Measurements from ENCODE around the gene XBP1. TPM values are rescaled to one million over a fixed set of nuclear protein-coding genes. Genes with fewer than 3 reads are reported as not detected.

The XBP1 gene
- total and polyA plus RNA-seq, 2 of the 13 experiments (the other 11 are each of a cell fraction or from before 2014, with no cell fraction given), result 416 to 427 TPM

DNA sequence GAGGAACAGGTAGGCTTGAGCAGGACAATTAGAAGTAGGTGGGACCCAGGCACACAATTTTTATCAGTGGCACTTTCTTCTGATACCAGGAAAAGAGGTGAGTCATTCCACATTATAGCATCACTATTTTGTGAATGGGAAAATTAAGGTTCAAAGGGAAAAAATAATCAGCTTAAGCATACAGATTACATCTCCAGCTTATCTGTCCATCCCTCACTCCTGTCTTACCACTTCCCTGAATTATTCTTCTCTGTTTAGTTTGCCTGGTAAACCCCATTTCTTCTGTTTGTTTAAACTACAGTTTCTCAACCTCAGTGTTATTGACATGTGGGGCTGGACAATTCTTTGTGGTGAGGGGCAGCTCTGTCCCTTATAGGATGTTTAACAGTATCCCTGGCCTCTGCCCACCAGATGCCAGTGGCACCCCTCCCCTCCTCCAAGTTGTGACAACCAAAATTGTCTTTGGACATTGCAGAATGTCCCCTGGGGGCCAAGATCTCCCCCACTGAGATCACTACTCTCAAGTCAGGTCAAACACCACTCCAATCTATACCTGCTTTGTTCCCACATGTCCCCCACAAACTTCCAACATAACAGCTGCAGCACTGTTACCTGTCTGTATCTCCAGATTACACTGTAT lies 8.5 kb upstream of the XBP1 start (continued):
- TF ChIP-seq, protein P1, sequence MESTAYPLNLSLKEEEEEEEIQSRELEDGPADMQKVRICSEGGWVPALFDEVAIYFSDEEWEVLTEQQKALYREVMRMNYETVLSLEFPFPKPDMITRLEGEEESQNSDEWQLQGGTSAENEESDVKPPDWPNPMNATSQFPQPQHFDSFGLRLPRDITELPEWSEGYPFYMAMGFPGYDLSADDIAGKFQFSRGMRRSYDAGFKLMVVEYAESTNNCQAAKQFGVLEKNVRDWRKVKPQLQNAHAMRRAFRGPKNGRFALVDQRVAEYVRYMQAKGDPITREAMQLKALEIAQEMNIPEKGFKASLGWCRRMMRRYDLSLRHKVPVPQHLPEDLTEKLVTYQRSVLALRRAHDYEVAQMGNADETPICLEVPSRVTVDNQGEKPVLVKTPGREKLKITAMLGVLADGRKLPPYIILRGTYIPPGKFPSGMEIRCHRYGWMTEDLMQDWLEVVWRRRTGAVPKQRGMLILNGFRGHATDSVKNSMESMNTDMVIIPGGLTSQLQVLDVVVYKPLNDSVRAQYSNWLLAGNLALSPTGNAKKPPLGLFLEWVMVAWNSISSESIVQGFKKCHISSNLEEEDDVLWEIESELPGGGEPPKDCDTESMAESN (CRISPR knock-in tag; conservative IDR thresholded peaks at IDR 0.05), result no peak
- TF ChIP-seq SAP130 (CRISPR knock-in tag; IDR thresholded peaks at IDR 0.05; ENCODE audit: low read depth) (peak; percentile 72), MTA1 (CRISPR knock-in tag; IDR thresholded peaks at IDR 0.05; ENCODE audit: borderline replicate concordance) (peak; percentile 21; the same call in 1 of the 2 replicates), NR2F6 (IDR thresholded peaks at IDR 0.05) (peak; percentile 83), NR2F6 (CRISPR knock-in tag; IDR thresholded peaks at IDR 0.05) (peak; percentile 58), ZSCAN21 (CRISPR knock-in tag; IDR thresholded peaks at IDR 0.05; ENCODE audit: borderline replicate concordance) (0 out of 2 replicates have a peak, but pooled peaks have one; percentile 24), ISL2 (CRISPR knock-in tag; IDR thresholded peaks at IDR 0.05) (peak; percentile 98), TBP (CRISPR knock-in tag; IDR thresholded peaks at IDR 0.05) (no peak), LCORL (IDR thresholded peaks at IDR 0.05) (no peak), LCORL (CRISPR knock-in tag; IDR thresholded peaks at IDR 0.05) (0 out of 2 replicates have a peak, but pooled peaks have one; percentile 27), HOXA5 (CRISPR knock-in tag; IDR thresholded peaks at IDR 0.05) (0 out of 2 replicates have a peak, but pooled peaks have one; percentile 24), NFYC (CRISPR knock-in tag; IDR thresholded peaks at IDR 0.05) (peak; percentile 21; the same call in 1 of the 2 replicates), CBX5 (CRISPR knock-in tag; IDR thresholded peaks at IDR 0.05; ENCODE audit: borderline replicate concordance) (no peak), REPIN1 (CRISPR knock-in tag; IDR thresholded peaks at IDR 0.05; ENCODE audit: borderline replicate concordance, low read depth) (peak; percentile 74; the same call in 1 of the 2 replicates)
- TF ChIP-seq, protein P2, sequence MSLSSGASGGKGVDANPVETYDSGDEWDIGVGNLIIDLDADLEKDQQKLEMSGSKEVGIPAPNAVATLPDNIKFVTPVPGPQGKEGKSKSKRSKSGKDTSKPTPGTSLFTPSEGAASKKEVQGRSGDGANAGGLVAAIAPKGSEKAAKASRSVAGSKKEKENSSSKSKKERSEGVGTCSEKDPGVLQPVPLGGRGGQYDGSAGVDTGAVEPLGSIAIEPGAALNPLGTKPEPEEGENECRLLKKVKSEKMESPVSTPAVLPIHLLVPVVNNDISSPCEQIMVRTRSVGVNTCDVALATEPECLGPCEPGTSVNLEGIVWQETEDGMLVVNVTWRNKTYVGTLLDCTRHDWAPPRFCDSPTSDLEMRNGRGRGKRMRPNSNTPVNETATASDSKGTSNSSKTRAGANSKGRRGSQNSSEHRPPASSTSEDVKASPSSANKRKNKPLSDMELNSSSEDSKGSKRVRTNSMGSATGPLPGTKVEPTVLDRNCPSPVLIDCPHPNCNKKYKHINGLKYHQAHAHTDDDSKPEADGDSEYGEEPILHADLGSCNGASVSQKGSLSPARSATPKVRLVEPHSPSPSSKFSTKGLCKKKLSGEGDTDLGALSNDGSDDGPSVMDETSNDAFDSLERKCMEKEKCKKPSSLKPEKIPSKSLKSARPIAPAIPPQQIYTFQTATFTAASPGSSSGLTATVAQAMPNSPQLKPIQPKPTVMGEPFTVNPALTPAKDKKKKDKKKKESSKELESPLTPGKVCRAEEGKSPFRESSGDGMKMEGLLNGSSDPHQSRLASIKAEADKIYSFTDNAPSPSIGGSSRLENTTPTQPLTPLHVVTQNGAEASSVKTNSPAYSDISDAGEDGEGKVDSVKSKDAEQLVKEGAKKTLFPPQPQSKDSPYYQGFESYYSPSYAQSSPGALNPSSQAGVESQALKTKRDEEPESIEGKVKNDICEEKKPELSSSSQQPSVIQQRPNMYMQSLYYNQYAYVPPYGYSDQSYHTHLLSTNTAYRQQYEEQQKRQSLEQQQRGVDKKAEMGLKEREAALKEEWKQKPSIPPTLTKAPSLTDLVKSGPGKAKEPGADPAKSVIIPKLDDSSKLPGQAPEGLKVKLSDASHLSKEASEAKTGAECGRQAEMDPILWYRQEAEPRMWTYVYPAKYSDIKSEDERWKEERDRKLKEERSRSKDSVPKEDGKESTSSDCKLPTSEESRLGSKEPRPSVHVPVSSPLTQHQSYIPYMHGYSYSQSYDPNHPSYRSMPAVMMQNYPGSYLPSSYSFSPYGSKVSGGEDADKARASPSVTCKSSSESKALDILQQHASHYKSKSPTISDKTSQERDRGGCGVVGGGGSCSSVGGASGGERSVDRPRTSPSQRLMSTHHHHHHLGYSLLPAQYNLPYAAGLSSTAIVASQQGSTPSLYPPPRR (CRISPR knock-in tag; IDR thresholded peaks at IDR 0.05; ENCODE audit: borderline replicate concordance), result peak; percentile 88
- TF ChIP-seq, protein P3, sequence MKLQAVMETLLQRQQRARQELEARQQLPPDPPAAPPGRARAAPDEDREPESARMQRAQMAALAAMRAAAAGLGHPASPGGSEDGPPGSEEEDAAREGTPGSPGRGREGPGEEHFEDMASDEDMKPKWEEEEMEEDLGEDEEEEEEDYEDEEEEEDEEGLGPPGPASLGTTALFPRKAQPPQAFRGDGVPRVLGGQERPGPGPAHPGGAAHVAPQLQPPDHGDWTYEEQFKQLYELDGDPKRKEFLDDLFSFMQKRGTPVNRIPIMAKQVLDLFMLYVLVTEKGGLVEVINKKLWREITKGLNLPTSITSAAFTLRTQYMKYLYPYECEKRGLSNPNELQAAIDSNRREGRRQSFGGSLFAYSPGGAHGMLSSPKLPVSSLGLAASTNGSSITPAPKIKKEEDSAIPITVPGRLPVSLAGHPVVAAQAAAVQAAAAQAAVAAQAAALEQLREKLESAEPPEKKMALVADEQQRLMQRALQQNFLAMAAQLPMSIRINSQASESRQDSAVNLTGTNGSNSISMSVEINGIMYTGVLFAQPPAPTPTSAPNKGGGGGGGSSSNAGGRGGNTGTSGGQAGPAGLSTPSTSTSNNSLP (IDR thresholded peaks at IDR 0.05; ENCODE audit: low read depth, low read length), result 0 out of 2 replicates have a peak, but pooled peaks have one; percentile 33
- TF ChIP-seq, protein P4, sequence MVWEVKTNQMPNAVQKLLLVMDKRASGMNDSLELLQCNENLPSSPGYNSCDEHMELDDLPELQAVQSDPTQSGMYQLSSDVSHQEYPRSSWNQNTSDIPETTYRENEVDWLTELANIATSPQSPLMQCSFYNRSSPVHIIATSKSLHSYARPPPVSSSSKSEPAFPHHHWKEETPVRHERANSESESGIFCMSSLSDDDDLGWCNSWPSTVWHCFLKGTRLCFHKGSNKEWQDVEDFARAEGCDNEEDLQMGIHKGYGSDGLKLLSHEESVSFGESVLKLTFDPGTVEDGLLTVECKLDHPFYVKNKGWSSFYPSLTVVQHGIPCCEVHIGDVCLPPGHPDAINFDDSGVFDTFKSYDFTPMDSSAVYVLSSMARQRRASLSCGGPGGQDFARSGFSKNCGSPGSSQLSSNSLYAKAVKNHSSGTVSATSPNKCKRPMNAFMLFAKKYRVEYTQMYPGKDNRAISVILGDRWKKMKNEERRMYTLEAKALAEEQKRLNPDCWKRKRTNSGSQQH (CRISPR knock-in tag; IDR thresholded peaks at IDR 0.05; ENCODE audit: low read depth), result 0 out of 2 replicates have a peak, but pooled peaks have one; percentile 26
- TF ChIP-seq, protein P5, sequence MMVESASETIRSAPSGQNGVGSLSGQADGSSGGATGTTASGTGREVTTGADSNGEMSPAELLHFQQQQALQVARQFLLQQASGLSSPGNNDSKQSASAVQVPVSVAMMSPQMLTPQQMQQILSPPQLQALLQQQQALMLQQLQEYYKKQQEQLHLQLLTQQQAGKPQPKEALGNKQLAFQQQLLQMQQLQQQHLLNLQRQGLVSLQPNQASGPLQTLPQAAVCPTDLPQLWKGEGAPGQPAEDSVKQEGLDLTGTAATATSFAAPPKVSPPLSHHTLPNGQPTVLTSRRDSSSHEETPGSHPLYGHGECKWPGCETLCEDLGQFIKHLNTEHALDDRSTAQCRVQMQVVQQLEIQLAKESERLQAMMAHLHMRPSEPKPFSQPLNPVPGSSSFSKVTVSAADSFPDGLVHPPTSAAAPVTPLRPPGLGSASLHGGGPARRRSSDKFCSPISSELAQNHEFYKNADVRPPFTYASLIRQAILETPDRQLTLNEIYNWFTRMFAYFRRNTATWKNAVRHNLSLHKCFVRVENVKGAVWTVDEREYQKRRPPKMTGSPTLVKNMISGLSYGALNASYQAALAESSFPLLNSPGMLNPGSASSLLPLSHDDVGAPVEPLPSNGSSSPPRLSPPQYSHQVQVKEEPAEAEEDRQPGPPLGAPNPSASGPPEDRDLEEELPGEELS (CRISPR knock-in tag; IDR thresholded peaks at IDR 0.05), result peak; percentile 91

All from HepG2 (cell line).